HepG2 (cell line): ENCODE data around the gene GNB1. TPM values are rescaled to one million over a fixed set of nuclear protein-coding genes. Genes with fewer than 3 reads are reported as not detected.

ENCODE experiments used
- DPF2 ChIP-seq: sonication (generic); formaldehyde crosslinking; IDR thresholded peaks from 2 replicates; pipeline ENCODE4 v1.4.0; 2020; ENCODE audit warnings: mild to moderate bottlenecking, low read depth, missing genetic modification reagents, borderline replicate concordance
- GPBP1L1 ChIP-seq: sonication (generic); formaldehyde crosslinking; IDR thresholded peaks from 2 replicates; pipeline ENCODE4 v1.5.0; 2020; ENCODE audit warnings: mild to moderate bottlenecking, missing genetic modification reagents
- HIC2 ChIP-seq: sonication (generic); formaldehyde crosslinking; IDR thresholded peaks from 2 replicates; pipeline ENCODE4 v1.9.0; 2022; ENCODE audit warnings: low read depth, missing genetic modification reagents
- HNRNPL ChIP-seq: fragments of 200-400 bp; formaldehyde crosslinking; IDR thresholded peaks from 2 replicates; pipeline ENCODE4 v1.6.1; 2017; ENCODE audit warnings: mild to moderate bottlenecking, low read depth, low read length
- NCOA5 ChIP-seq: sonication (generic); formaldehyde crosslinking; IDR thresholded peaks from 2 replicates; pipeline ENCODE4 v1.4.0; 2020; ENCODE audit warnings: missing genetic modification reagents
- TAF15 ChIP-seq: fragments of 200-400 bp; formaldehyde crosslinking; IDR thresholded peaks from one replicate; pipeline ENCODE4 v1.6.1; 2018; ENCODE audit warnings: mild to moderate bottlenecking, low read depth, low read length; ENCODE audit not compliant: poor library complexity, severe bottlenecking
- YY1 ChIP-seq: IDR thresholded peaks from 2 replicates; pipeline ENCODE4 v1.6.1; 2011; ENCODE audit warnings: low read length, low read depth, moderate library complexity, mild to moderate bottlenecking; ENCODE audit not compliant: insufficient read depth, insufficient replicate concordance
- ZBTB39 ChIP-seq: sonication (generic); formaldehyde crosslinking; IDR thresholded peaks from 2 replicates; pipeline ENCODE4 v1.5.0; 2020; ENCODE audit warnings: missing genetic modification reagents
- ZNF335 ChIP-seq: sonication (generic); formaldehyde crosslinking; IDR thresholded peaks from 2 replicates; pipeline ENCODE4 v1.4.0; 2020; ENCODE audit warnings: missing genetic modification reagents
- ZNF441 ChIP-seq: sonication (generic); formaldehyde crosslinking; IDR thresholded peaks from 2 replicates; pipeline ENCODE4 v1.7.0; 2021; ENCODE audit warnings: missing genetic modification reagents, borderline replicate concordance
- ZNF574 ChIP-seq: sonication (generic); formaldehyde crosslinking; IDR thresholded peaks from 2 replicates; pipeline ENCODE4 v1.4.0; 2020; ENCODE audit warnings: missing genetic modification reagents
- ZNF703 ChIP-seq: sonication (generic); formaldehyde crosslinking; IDR thresholded peaks from 2 replicates; pipeline ENCODE4 v1.5.1; 2020; ENCODE audit warnings: missing genetic modification reagents, mild to moderate bottlenecking, moderate library complexity, borderline replicate concordance
- ZSCAN31 ChIP-seq: sonication (generic); formaldehyde crosslinking; IDR thresholded peaks from 2 replicates; pipeline ENCODE4 v1.5.0; 2020; ENCODE audit warnings: low read depth, mild to moderate bottlenecking, missing genetic modification reagents
- polyA plus RNA-seq, 8 experiments: library from polyadenylated mRNA; depleted of rRNA in 3 of 8; stranded (reverse) in 7 of 8; unstranded in 1 of 8; fragments of >200 nt; fragmentation: Illumina TruSeq in 4 of 8; extraction: Trizol in 4 of 8; gene quantifications; 2 replicates each; pipeline versions ENCODE4 v1.2.1 to v1.2.3, GENCODE V29; 2011 to 2016; ENCODE audit warnings: low read depth in 4 of 8, missing spikeins in 1 of 8, mixed read lengths in 1 of 8; ENCODE audit not compliant: insufficient read depth in 1 of 8
- total RNA-seq, 5 experiments: library from RNA; depleted of rRNA; stranded (reverse); fragments of >200 nt; fragmentation: Illumina TruSeq; extraction: Trizol; gene quantifications; 2 replicates each; pipeline ENCODE4 v1.2.3, GENCODE V29; 2016; ENCODE audit warnings: low read depth in 1 of 5
- TF ChIP-seq, protein P1 (sequence below): sonication (generic); formaldehyde crosslinking; IDR thresholded peaks from 2 replicates; pipeline ENCODE4 v1.9.0; 2021; ENCODE audit warnings: missing genetic modification reagents, mild to moderate bottlenecking, borderline replicate concordance
- TF ChIP-seq, protein P2 (sequence below): sonication (generic); formaldehyde crosslinking; IDR thresholded peaks from 2 replicates; pipeline ENCODE4 v1.5.0; 2020; ENCODE audit warnings: missing genetic modification reagents, mild to moderate bottlenecking, borderline replicate concordance

Gene GNB1
- total and polyA plus RNA-seq, 2 of the 13 experiments (the other 11 are each of a cell fraction or from before 2014, with no cell fraction given): 66.2 to 327 TPM

GRCh38 chr1:1914101-1914970 lies 23.4 kb upstream of the GNB1 start (continued):
- TF ChIP-seq TAF15 (no peak), HIC2 (CRISPR knock-in tag) (0 out of 2 replicates have a peak, but pooled peaks have one; percentile 37), ZNF441 (CRISPR knock-in tag) (no peak), ZBTB39 (CRISPR knock-in tag) (no peak), ZNF703 (no peak), ZNF574 (CRISPR knock-in tag) (no peak), NCOA5 (CRISPR knock-in tag) (no peak), YY1 (no peak), ZSCAN31 (CRISPR knock-in tag) (no peak), HNRNPL (0 out of 2 replicates have a peak, but pooled peaks have one; percentile 37), GPBP1L1 (CRISPR knock-in tag) (no peak), DPF2 (CRISPR knock-in tag) (no peak), ZNF335 (CRISPR knock-in tag) (no peak)
- TF ChIP-seq, protein P1, sequence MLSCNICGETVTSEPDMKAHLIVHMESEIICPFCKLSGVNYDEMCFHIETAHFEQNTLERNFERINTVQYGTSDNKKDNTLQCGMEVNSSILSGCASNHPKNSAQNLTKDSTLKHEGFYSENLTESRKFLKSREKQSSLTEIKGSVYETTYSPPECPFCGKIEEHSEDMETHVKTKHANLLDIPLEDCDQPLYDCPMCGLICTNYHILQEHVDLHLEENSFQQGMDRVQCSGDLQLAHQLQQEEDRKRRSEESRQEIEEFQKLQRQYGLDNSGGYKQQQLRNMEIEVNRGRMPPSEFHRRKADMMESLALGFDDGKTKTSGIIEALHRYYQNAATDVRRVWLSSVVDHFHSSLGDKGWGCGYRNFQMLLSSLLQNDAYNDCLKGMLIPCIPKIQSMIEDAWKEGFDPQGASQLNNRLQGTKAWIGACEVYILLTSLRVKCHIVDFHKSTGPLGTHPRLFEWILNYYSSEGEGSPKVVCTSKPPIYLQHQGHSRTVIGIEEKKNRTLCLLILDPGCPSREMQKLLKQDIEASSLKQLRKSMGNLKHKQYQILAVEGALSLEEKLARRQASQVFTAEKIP (CRISPR knock-in tag): no peak
- TF ChIP-seq, protein P2, sequence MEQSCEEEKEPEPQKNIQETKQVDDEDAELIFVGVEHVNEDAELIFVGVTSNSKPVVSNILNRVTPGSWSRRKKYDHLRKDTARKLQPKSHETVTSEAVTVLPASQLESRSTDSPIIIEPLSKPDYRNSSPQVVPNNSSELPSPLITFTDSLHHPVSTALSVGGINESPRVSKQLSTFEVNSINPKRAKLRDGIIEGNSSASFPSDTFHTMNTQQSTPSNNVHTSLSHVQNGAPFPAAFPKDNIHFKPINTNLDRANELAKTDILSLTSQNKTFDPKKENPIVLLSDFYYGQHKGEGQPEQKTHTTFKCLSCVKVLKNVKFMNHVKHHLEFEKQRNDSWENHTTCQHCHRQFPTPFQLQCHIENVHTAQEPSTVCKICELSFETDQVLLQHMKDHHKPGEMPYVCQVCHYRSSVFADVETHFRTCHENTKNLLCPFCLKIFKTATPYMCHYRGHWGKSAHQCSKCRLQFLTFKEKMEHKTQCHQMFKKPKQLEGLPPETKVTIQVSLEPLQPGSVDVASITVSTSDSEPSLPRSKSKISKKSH (CRISPR knock-in tag): peak; percentile 66
